Mammary epithelial cell (primary cell): Measurements from ENCODE around the gene FYN.

Experiments
- CTCF ChIP-seq, 2 donors: IDR thresholded peaks in 1 of 2; conservative IDR thresholded peaks in 1 of 2; 2 replicates each; pipeline ENCODE4 v1.5.1; 2011 to 2012; ENCODE audit warnings: inconsistent platforms in 2 of 2, low read length in 2 of 2, mild to moderate bottlenecking in 2 of 2, control low read depth in 1 of 2, low read depth in 1 of 2; ENCODE audit not compliant: insufficient read depth in 1 of 2; ENCODE audit errors: extremely low read depth in 1 of 2
- EZH2 ChIP-seq: IDR thresholded peaks from 2 replicates; pipeline ENCODE4 v1.6.1; 2012; ENCODE audit warnings: low read length, inconsistent platforms, borderline replicate concordance

GRCh38 chr6:111764238-111765175, 108.7 kb downstream of the FYN start:
- TF ChIP-seq CTCF (conservative IDR thresholded peaks at IDR 0.05 in 1 of 2, IDR thresholded peaks at IDR 0.05 in 1 of 2; ENCODE audit: extremely low read depth in 1 of 2, insufficient read depth in 1 of 2, low read depth in 1 of 2, low read length in 2 of 2) (no peak), EZH2 (no peak)
